DND-41 (cell line): ENCODE measurements around the gene BTN3A1.
"Not testable (repeated sequence)": the region's sequence is repeated elsewhere in the genome, so short reads cannot be mapped to it uniquely, and the experiment has no call there.

ENCODE experiments used
- ATAC-seq: fragments of 200-7000 bp; cut with Tn5 transposase; 3 replicates; pipeline ENCODE4 v1.9.1; 2021; ENCODE audit warnings: low read depth; ENCODE audit not compliant: insufficient read depth
- DNase-seq: peaks from one replicate; pipeline ENCODE4 v3.0.0-alpha.2; 2020
- H2AFZ ChIP-seq: 2 replicates; pipeline ENCODE4 v1.6.0; 2012; ENCODE audit warnings: low read depth, low read length
- H3K27ac ChIP-seq: 2 replicates; pipeline ENCODE4 v1.5.1; 2012; ENCODE audit warnings: low read length, inconsistent platforms
- H3K27me3 ChIP-seq: fragments of 200-600 bp; sonication (generic); 2 replicates; pipeline ENCODE4 v1.6.0; 2012; ENCODE audit warnings: low read length, mild to moderate bottlenecking, inconsistent platforms; ENCODE audit not compliant: insufficient read depth, poor library complexity
- H3K36me3 ChIP-seq: 2 replicates; pipeline ENCODE4 v1.5.1; 2012; ENCODE audit warnings: low read length, inconsistent platforms; ENCODE audit not compliant: insufficient read depth
- H3K4me1 ChIP-seq: 2 replicates; pipeline ENCODE4 v1.5.1; 2012; ENCODE audit warnings: mild to moderate bottlenecking, low read length; ENCODE audit not compliant: insufficient read depth
- H3K4me2 ChIP-seq: 2 replicates; pipeline ENCODE4 v1.6.0; 2012; ENCODE audit warnings: mild to moderate bottlenecking, moderate library complexity, low read length, inconsistent platforms; ENCODE audit not compliant: insufficient read depth
- H3K4me3 ChIP-seq, 2 experiments: fragments of 200-600 bp in 1 of 2; shearing (Covaris generic) in 1 of 2; 2 replicates each; pipeline ENCODE4 v1.5.1; 2012 to 2016; ENCODE audit warnings: inconsistent platforms in 2 of 2, low read length in 2 of 2, mild to moderate bottlenecking in 2 of 2, low read depth in 1 of 2, moderate library complexity in 1 of 2
- H3K79me2 ChIP-seq: 2 replicates; pipeline ENCODE4 v1.6.0; 2012; ENCODE audit warnings: low read length, inconsistent platforms; ENCODE audit not compliant: insufficient read depth
- H3K9ac ChIP-seq: 2 replicates; pipeline ENCODE4 v1.6.0; 2012; ENCODE audit warnings: low read depth, mild to moderate bottlenecking, inconsistent platforms, low read length, moderate library complexity
- H3K9me3 ChIP-seq: 2 replicates; pipeline ENCODE4 v1.5.1; 2012; ENCODE audit warnings: low read length, moderate library complexity, mild to moderate bottlenecking, inconsistent platforms; ENCODE audit not compliant: insufficient read depth, severe bottlenecking
- H4K20me1 ChIP-seq: 2 replicates; pipeline ENCODE4 v1.6.0; 2012; ENCODE audit warnings: low read length; ENCODE audit not compliant: insufficient read depth
- EZH2 ChIP-seq: IDR thresholded peaks from 3 replicates; pipeline ENCODE4 v1.6.1; 2012; ENCODE audit warnings: borderline replicate concordance, low read depth, mild to moderate bottlenecking, moderate library complexity, low read length, inconsistent platforms; ENCODE audit not compliant: severe bottlenecking
- TF ChIP-seq, protein P1 (sequence below): IDR thresholded peaks from 2 replicates; pipeline ENCODE4 v1.5.1; 2012; ENCODE audit warnings: borderline replicate concordance, low read length, moderate library complexity, mild to moderate bottlenecking; ENCODE audit not compliant: poor library complexity, severe bottlenecking; ENCODE audit errors: extremely low read depth

The BTN3A1 gene

DNA sequence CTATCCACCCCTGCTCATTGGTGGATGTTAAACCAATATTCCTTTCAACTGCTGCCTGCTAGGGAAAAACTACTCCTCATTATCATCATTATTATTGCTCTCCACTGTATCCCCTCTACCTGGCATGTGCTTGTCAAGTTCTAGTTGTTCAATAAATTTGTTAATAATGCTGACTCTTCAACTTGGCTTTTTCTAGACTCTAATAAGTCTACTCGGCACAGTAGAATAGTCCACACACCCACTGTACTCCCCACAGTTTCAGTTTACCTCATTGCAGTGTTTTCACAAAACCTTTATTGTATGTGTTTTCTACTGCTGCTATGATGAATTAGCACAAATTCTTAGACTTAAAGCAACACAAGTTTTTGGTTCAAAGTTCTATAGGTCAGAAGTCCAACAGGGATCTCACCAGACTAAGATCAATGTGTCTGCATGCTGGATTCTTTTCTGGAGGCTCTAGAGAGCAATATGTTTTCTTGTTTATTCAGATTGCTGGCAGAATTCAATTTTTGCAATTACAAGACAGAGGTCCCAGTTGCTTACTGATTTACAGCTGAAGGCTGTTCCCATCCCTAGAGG lies 13.1 kb downstream of the BTN3A1 start:
- Histone ChIP-seq H3K79me2 (no peaks in the 10 kb centered on the region), H3K9me3 (peaks cover 15% of the 10 kb centered on the region), H2AFZ (no peak overlapping the region), H4K20me1 (no peaks in the 10 kb centered on the region), H3K4me1 (no peaks in the 10 kb centered on the region), H3K36me3 (peaks cover 41% of the 10 kb centered on the region), H3K27me3 (no peaks in the 10 kb centered on the region), H3K27ac (no peak overlapping the region), H3K4me3 (no peak overlapping the region), H3K4me2 (no peak overlapping the region), H3K9ac (no peak overlapping the region)
- TF ChIP-seq EZH2 = no peak
- TF ChIP-seq, protein P1, sequence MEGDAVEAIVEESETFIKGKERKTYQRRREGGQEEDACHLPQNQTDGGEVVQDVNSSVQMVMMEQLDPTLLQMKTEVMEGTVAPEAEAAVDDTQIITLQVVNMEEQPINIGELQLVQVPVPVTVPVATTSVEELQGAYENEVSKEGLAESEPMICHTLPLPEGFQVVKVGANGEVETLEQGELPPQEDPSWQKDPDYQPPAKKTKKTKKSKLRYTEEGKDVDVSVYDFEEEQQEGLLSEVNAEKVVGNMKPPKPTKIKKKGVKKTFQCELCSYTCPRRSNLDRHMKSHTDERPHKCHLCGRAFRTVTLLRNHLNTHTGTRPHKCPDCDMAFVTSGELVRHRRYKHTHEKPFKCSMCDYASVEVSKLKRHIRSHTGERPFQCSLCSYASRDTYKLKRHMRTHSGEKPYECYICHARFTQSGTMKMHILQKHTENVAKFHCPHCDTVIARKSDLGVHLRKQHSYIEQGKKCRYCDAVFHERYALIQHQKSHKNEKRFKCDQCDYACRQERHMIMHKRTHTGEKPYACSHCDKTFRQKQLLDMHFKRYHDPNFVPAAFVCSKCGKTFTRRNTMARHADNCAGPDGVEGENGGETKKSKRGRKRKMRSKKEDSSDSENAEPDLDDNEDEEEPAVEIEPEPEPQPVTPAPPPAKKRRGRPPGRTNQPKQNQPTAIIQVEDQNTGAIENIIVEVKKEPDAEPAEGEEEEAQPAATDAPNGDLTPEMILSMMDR = no peak
- ATAC-seq (no peak), DNase-seq (no peak)

DNA sequence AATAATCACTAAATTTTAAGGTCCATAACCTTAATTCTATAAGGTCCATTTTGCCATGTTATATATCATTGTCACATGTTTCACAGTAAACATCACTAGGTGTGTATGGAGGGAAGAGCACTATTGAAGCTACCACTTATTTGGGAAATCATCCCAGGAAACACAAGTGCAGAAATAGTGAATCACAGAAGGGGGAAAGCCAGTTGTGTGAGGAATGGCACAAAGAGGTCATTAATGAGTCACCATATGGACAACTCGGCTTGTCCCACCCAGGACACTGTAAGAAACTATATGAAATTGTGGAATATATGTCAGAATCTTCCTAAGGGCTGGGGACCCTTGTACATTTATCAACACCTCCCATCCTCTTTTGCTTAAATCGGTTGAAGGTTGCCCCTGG lies 13.7 kb downstream of the BTN3A1 start:
- no peaks in the 10 kb centered on the region for H4K20me1 ChIP-seq
- H3K4me1 ChIP-seq = peaks cover 5% of the 10 kb centered on the region
- H3K27ac ChIP-seq = no peak overlapping the region
- H3K4me3 ChIP-seq = no peak overlapping the region
- TF ChIP-seq, protein P1 = no peak
- TF ChIP-seq EZH2 = no peak
- H3K79me2 ChIP-seq = no peaks in the 10 kb centered on the region
- no peaks in the 10 kb centered on the region for H3K27me3 ChIP-seq
- H3K9ac ChIP-seq = no peak overlapping the region
- H3K36me3 ChIP-seq = peaks cover 34% of the 10 kb centered on the region
- DNase-seq = no peak
- peaks cover 15% of the 10 kb centered on the region for H3K9me3 ChIP-seq
- H2AFZ ChIP-seq = no peak overlapping the region
- no peak overlapping the region for H3K4me2 ChIP-seq
- ATAC-seq = no peak

DNA sequence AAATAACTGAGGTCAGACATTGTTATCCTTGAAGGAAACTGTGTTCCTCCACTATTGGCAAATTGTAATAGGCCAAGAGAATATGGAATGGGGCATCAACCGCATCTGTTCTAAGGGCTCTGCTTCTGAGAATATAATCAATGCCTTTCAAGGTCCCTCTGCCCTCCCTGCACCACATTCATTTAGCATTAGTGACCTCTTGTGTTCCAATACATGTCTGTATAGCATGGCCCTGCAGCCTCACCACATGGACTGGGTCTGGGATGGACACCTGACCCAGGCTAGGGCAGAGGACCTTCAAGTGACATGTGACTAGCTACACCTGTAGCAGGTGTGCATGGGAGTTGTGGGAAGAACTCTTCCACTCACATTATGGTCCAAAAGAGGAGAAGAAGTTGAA lies 14.2 kb downstream of the BTN3A1 start:
- H3K36me3 ChIP-seq = peaks cover 29% of the 10 kb centered on the region
- no peak overlapping the region for H3K9ac ChIP-seq
- peaks cover 8% of the 10 kb centered on the region for H3K4me1 ChIP-seq
- no peaks in the 10 kb centered on the region for H4K20me1 ChIP-seq
- H3K27me3 ChIP-seq = no peaks in the 10 kb centered on the region
- no peak overlapping the region for H2AFZ ChIP-seq
- peaks cover 15% of the 10 kb centered on the region for H3K9me3 ChIP-seq
- H3K4me3 ChIP-seq = no peak overlapping the region
- H3K79me2 ChIP-seq = no peaks in the 10 kb centered on the region
- H3K27ac ChIP-seq = no peak overlapping the region
- no peak overlapping the region for H3K4me2 ChIP-seq
- no peak for TF ChIP-seq EZH2
- TF ChIP-seq, protein P1 = no peak
- no peak for ATAC-seq
- no peak for DNase-seq

DNA sequence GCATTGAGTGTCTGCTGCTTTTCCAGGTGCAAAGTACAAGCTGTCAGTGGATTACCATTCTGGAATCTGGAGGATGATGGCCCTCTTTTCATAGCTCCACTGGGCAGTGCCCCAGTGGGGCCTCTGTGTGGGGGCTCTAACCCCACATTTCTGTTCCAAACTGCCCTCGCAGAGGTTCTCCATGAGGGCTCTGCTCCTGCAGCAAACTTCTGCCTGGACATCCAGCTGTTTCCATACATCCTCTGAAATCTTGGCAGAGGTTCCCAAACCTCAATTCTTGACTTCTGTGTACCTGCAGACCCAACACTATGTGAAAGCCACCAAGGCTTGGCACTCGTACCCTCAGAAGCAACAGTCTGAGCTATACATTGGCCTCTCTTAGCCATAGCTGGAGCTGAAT lies 16.0 kb downstream of the BTN3A1 start:
- Histone ChIP-seq H3K36me3 (peaks cover 16% of the 10 kb centered on the region), H3K9me3 (peaks cover 15% of the 10 kb centered on the region), H3K4me1 (peaks cover 23% of the 10 kb centered on the region)
- not testable (repeated sequence) for H3K4me2 ChIP-seq, H2AFZ ChIP-seq, H3K4me3 ChIP-seq, H4K20me1 ChIP-seq, DNase-seq, H3K27ac ChIP-seq, H3K27me3 ChIP-seq, H3K79me2 ChIP-seq, ATAC-seq, H3K9ac ChIP-seq

DNA sequence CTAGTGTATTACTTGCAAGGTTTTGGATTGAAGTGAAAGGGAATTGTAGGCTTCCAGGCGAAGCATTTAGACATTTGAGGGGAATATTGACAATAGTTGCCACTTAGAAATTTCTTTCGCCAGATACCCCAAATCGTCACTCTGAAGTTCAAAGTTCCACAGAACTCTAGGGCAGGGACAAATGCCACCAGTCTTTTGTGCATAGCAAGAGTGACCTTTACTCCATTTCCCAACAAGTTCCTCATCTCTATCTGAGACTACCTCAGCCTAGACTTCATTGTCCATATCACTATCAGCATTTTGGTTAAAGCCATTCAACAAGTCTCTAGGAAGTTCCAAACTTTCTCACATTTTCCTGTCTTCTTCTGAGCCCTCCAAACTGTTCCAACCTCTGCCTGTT lies 16.7 kb downstream of the BTN3A1 start:
- not testable (repeated sequence) for H3K4me2 ChIP-seq, H4K20me1 ChIP-seq, H3K79me2 ChIP-seq, H3K27ac ChIP-seq, H3K9ac ChIP-seq, H3K4me3 ChIP-seq, H2AFZ ChIP-seq, H3K27me3 ChIP-seq, DNase-seq, ATAC-seq
- H3K4me1 ChIP-seq = peaks cover 30% of the 10 kb centered on the region
- H3K9me3 ChIP-seq = peaks cover 15% of the 10 kb centered on the region
- peaks cover 16% of the 10 kb centered on the region for H3K36me3 ChIP-seq
